ENCODE results near the gene SPAG7.
A peak's percentile ranks its signal among the peaks of the same experiment; 100 is the strongest.

SPAG7 gene

GRCh38 chr17:4960279-4960922 is 7.2 kb downstream of the SPAG7 start:
- Histone ChIP-seq H3K4me1 (ENCODE audit: control insufficient read depth, insufficient read depth, low read length) (peaks cover 7% of the 10 kb centered on the region), H3K4me3 (ENCODE audit: low read depth, low read length) (no peak overlapping the region), H3K27me3 (ENCODE audit: control insufficient read depth, insufficient read depth, low read length) (no peaks in the 10 kb centered on the region), H3K27ac (ENCODE audit: low read depth, low read length) (peak overlapping the region; percentile 40), H3K36me3 (ENCODE audit: control insufficient read depth, insufficient read depth, low read length) (peaks cover 20% of the 10 kb centered on the region), H3K9me3 (ENCODE audit: control insufficient read depth, insufficient read depth, low read length) (peaks cover 3% of the 10 kb centered on the region; the same call in 1 of the 2 replicates), H3K9ac (ENCODE audit: low read depth, low read length) (no peak overlapping the region)

DNA sequence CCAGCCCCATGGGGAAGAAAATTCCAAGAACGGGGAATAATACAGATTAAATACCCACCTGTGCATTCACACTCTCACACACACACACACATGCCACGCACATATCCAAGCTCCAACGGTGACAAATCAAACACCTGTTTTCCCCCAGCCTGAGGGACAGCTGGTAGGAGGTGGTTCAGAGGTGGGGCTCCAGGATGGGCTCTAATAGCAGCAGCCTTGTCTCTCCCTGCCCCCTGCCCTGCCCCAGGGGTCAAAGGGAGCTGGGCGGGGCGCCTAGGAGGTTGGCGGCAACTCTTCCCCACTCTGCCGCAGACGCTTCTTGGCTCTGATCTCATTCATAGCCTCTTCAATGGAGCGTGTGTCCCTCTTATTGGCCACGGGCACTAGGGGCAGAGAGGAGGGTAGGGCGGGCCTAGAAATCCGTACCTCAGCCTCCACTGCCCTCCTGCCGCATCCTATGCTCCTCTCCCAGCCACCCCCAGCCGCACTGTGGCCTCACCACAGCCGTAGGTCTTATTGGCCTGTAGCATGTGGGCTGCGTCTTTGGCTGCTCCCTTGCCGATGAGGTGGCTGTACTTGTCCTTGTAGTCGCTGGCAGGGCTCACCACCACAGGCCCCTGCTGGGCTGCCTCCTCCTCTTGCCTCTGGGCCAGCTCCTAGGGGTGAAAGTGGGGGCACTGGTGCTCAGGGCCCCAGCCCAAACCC is 8.2 kb downstream of the SPAG7 start:
- no peak overlapping the region for H3K9ac ChIP-seq (ENCODE audit: low read depth, low read length)
- no peak overlapping the region for H3K4me3 ChIP-seq (ENCODE audit: low read depth, low read length)
- H3K27ac ChIP-seq (ENCODE audit: low read depth, low read length), result no peak overlapping the region
- H3K36me3 ChIP-seq (ENCODE audit: control insufficient read depth, insufficient read depth, low read length), result peaks cover 16% of the 10 kb centered on the region
- no peaks in the 10 kb centered on the region for H3K9me3 ChIP-seq (ENCODE audit: control insufficient read depth, insufficient read depth, low read length)
- H3K27me3 ChIP-seq (ENCODE audit: control insufficient read depth, insufficient read depth, low read length), result no peaks in the 10 kb centered on the region
- peaks cover 7% of the 10 kb centered on the region for H3K4me1 ChIP-seq (ENCODE audit: control insufficient read depth, insufficient read depth, low read length)

GRCh38 chr17:4958102-4958501 is 9.5 kb downstream of the SPAG7 start:
- Histone ChIP-seq H3K27me3 (ENCODE audit: control insufficient read depth, insufficient read depth, low read length) (no peaks in the 10 kb centered on the region), H3K27ac (ENCODE audit: low read depth, low read length) (no peak overlapping the region), H3K4me3 (ENCODE audit: low read depth, low read length) (no peak overlapping the region), H3K9ac (ENCODE audit: low read depth, low read length) (no peak overlapping the region), H3K9me3 (ENCODE audit: control insufficient read depth, insufficient read depth, low read length) (no peaks in the 10 kb centered on the region), H3K4me1 (ENCODE audit: control insufficient read depth, insufficient read depth, low read length) (peaks cover 7% of the 10 kb centered on the region), H3K36me3 (ENCODE audit: control insufficient read depth, insufficient read depth, low read length) (peaks cover 16% of the 10 kb centered on the region)

DNA sequence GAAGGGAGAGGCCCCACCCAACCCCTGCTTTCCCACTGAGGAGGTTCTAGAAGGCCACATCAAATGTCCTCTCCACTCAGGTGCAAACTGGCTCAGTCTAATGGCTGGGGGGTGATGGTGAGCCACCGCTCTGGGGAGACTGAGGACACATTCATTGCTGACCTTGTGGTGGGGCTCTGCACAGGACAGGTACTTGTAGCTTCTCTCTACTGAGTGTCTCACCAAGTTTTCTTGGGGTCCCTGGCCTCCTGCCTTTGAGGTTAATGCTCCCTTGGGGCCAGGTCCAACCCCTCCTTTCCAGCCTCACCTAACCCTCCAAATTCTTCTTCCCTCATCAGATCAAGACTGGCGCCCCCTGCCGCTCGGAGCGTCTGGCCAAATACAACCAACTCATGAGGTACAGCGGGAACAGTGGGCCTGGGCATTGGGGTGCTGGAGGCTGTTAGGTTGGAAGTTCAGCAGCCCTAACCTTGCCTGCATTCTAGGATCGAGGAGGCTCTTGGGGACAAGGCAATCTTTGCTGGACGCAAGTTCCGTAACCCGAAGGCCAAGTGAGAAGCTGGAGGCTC is 11.0 kb downstream of the SPAG7 start:
- Histone ChIP-seq H3K9me3 (ENCODE audit: control insufficient read depth, insufficient read depth, low read length) (no peaks in the 10 kb centered on the region), H3K27me3 (ENCODE audit: control insufficient read depth, insufficient read depth, low read length) (no peaks in the 10 kb centered on the region), H3K9ac (ENCODE audit: low read depth, low read length) (no peak overlapping the region), H3K27ac (ENCODE audit: low read depth, low read length) (no peak overlapping the region), H3K4me3 (ENCODE audit: low read depth, low read length) (no peak overlapping the region), H3K36me3 (ENCODE audit: control insufficient read depth, insufficient read depth, low read length) (peaks cover 16% of the 10 kb centered on the region), H3K4me1 (ENCODE audit: control insufficient read depth, insufficient read depth, low read length) (peaks cover 11% of the 10 kb centered on the region)

GRCh38 chr17:4955091-4955490 is 12.5 kb downstream of the SPAG7 start:
- H3K9me3 ChIP-seq (ENCODE audit: control insufficient read depth, insufficient read depth, low read length), result no peaks in the 10 kb centered on the region
- H3K27me3 ChIP-seq (ENCODE audit: control insufficient read depth, insufficient read depth, low read length), result no peaks in the 10 kb centered on the region

DNA sequence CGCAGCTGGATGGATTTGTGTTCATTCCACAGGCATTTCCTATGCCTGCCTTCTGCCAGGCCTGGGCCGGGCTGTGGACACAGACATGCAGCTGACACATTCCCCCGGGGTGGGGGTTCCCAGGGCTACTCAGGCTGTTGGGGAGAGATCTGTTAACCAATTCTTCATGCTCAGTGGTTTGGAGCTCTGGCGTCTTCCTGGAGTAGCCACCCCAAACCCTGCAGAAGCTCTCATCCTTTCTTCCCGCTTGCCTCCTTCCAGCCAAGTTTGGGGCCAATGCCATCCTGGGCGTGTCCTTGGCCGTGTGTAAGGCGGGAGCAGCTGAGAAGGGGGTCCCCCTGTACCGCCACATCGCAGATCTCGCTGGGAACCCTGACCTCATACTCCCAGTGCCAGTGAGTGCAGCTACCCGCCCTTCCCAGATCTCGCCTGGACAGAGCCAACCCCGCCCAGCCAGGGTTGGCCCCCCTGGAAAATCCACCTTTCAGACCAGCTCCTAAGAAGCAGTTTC is 14.1 kb downstream of the SPAG7 start:
- Histone ChIP-seq H3K27ac (ENCODE audit: low read depth, low read length) (no peak overlapping the region), H3K9me3 (ENCODE audit: control insufficient read depth, insufficient read depth, low read length) (no peaks in the 10 kb centered on the region), H3K36me3 (ENCODE audit: control insufficient read depth, insufficient read depth, low read length) (no peaks in the 10 kb centered on the region), H3K9ac (ENCODE audit: low read depth, low read length) (no peak overlapping the region), H3K4me1 (ENCODE audit: control insufficient read depth, insufficient read depth, low read length) (peaks cover 13% of the 10 kb centered on the region), H3K27me3 (ENCODE audit: control insufficient read depth, insufficient read depth, low read length) (no peaks in the 10 kb centered on the region), H3K4me3 (ENCODE audit: low read depth, low read length) (no peak overlapping the region)

More at GRCh38 chr17:4955091-4955490, 12.5 kb downstream of the SPAG7 start:
- H3K9ac ChIP-seq (ENCODE audit: low read depth, low read length), result no peak overlapping the region
- H3K36me3 ChIP-seq (ENCODE audit: control insufficient read depth, insufficient read depth, low read length), result peaks cover 10% of the 10 kb centered on the region; the same call in 1 of the 2 replicates
- H3K4me1 ChIP-seq (ENCODE audit: control insufficient read depth, insufficient read depth, low read length), result peaks cover 13% of the 10 kb centered on the region
- H3K27ac ChIP-seq (ENCODE audit: low read depth, low read length), result no peak overlapping the region
- H3K4me3 ChIP-seq (ENCODE audit: low read depth, low read length), result no peak overlapping the region

GRCh38 chr17:4951486-4951885 is 16.1 kb downstream of the SPAG7 start:
- Histone ChIP-seq H3K27ac (ENCODE audit: low read depth, low read length) (no peak overlapping the region), H3K27me3 (ENCODE audit: control insufficient read depth, insufficient read depth, low read length) (no peaks in the 10 kb centered on the region), H3K4me1 (ENCODE audit: control insufficient read depth, insufficient read depth, low read length) (peaks cover 17% of the 10 kb centered on the region), H3K9me3 (ENCODE audit: control insufficient read depth, insufficient read depth, low read length) (no peaks in the 10 kb centered on the region), H3K4me3 (ENCODE audit: low read depth, low read length) (peak overlapping the region; percentile 67), H3K36me3 (ENCODE audit: control insufficient read depth, insufficient read depth, low read length) (peaks cover 5% of the 10 kb centered on the region), H3K9ac (ENCODE audit: low read depth, low read length) (no peak overlapping the region)

DNA sequence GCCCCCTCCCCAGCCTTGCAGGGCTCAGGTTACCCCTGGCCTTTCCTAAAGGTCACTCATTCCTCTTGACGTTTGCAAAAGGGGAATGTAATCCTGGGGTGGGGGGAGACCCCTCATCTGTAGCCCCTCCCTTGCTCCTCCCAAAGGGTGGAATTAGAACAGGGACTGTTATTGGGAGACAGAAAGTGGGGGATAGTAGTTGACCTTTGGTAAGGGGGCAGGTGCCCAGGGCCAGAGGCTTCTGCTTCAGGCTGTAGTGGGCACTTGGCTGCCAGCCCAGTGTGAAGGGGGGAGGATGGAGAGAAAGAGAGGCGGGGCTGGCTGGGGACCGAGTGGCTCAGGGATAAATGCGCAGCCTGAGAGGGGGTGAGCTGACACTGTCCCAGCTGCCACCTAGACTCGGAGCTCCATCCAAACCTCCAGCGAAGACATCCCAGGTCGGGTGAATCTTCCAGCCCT is 16.8 kb downstream of the SPAG7 start, which contains the start of gene ENO3:
TSS of gene ENO3 (plus strand) at position 374 of the 459 bp plus-strand sequence. CDS start 711 bp downstream, outside the sequence.
- peak within 1 kb of the TSS; percentile 100 for H3K27ac ChIP-seq (ENCODE audit: low read depth, low read length)
- H3K27me3 ChIP-seq (ENCODE audit: control insufficient read depth, insufficient read depth, low read length), result no peaks in the 10 kb centered on the region
- H3K4me1 ChIP-seq (ENCODE audit: control insufficient read depth, insufficient read depth, low read length), result peaks cover 22% of the 10 kb centered on the region
- H3K4me3 ChIP-seq (ENCODE audit: low read depth, low read length), result peak within 1 kb of the TSS; percentile 67
- peak within 1 kb of the TSS; percentile 56 for H3K9ac ChIP-seq (ENCODE audit: low read depth, low read length)
- H3K36me3 ChIP-seq (ENCODE audit: control insufficient read depth, insufficient read depth, low read length), result peaks cover 12% of the 10 kb centered on the region
- H3K9me3 ChIP-seq (ENCODE audit: control insufficient read depth, insufficient read depth, low read length), result no peaks in the 10 kb centered on the region

DNA sequence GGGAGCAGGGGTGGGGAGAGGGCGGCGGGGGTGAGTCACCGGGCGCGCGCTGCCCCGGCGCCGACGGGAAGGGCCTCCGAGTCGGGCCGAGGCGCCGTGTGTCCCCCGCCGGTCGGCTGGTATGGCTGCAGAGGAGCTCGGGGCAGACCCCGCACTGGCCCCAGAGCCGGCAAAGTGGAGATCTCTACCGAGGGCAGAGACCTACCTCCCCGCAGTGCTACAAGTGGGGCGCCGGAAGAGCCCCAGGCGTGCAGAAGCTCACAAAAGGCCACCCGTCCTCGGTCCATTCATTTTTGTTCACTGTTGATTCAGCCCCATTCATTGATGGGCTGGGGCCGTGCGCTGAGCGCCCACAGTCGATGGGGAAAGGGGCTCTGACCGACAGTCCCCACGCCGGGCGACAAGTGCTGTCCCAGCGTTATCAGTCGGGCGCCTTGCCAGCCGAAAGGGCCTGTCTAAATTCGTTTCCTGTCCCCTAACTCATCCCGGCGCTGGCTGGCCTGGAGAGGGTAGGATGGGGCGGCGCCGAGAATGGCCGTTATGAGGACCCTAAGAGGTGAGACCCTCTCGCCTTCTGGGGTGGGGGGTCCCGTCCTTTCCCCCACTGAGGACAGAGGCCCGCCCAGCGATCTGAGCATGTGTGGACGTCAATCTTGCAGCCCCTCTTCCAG is 17.4 kb downstream of the SPAG7 start:
- Histone ChIP-seq H3K36me3 (ENCODE audit: control insufficient read depth, insufficient read depth, low read length) (peaks cover 18% of the 10 kb centered on the region), H3K27ac (ENCODE audit: low read depth, low read length) (peak overlapping the region; percentile 100), H3K9me3 (ENCODE audit: control insufficient read depth, insufficient read depth, low read length) (no peaks in the 10 kb centered on the region), H3K27me3 (ENCODE audit: control insufficient read depth, insufficient read depth, low read length) (no peaks in the 10 kb centered on the region), H3K9ac (ENCODE audit: low read depth, low read length) (peak overlapping the region; percentile 56), H3K4me1 (ENCODE audit: control insufficient read depth, insufficient read depth, low read length) (peaks cover 22% of the 10 kb centered on the region), H3K4me3 (ENCODE audit: low read depth, low read length) (peak overlapping the region; percentile 67)

DNA sequence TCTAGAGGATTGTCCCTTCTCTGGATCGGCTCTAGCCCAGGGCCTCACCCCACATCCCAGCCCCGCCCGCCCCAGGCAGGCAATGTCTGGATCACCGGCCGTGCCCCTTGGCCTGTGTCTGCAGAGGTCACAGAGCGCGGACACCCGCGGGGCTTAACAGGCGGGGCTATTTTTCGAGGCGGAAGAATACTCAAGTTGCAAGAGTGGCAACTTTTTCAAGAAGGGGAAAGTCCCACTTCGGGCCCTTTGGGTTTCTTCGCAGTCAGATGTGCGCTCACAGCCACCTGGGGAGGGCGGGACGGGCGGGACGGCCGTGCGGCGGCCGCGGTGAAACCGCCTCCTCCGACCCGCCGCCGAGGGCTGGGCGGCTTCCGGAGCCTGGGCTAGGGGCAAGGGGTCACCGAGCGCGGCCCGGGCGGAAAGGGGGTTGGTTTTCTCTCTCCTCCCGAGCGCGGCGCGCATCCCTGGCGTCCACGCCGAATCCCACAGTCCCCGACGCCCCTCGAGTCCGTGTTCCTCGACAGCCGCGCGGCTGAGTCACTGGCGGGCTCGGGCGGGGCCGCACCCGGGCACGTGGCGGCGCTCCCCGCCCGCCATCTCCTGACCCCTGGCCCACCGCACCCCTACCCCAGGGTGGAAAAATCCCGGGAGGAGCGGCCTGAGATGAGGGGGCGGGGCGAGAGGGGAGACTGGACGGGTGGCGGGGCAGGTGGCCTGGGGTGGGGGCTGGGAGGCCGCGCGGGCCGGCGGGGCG is 18.1 kb downstream of the SPAG7 start:
- Histone ChIP-seq H3K9ac (ENCODE audit: low read depth, low read length) (peak overlapping the region; percentile 89), H3K9me3 (ENCODE audit: control insufficient read depth, insufficient read depth, low read length) (no peaks in the 10 kb centered on the region), H3K27ac (ENCODE audit: low read depth, low read length) (peak overlapping the region; percentile 100), H3K4me3 (ENCODE audit: low read depth, low read length) (peak overlapping the region; percentile 98), H3K4me1 (ENCODE audit: control insufficient read depth, insufficient read depth, low read length) (peaks cover 22% of the 10 kb centered on the region), H3K36me3 (ENCODE audit: control insufficient read depth, insufficient read depth, low read length) (peaks cover 25% of the 10 kb centered on the region), H3K27me3 (ENCODE audit: control insufficient read depth, insufficient read depth, low read length) (no peaks in the 10 kb centered on the region)
